ENCODE data around the gene DLK1. TPM values are rescaled to one million over a fixed set of nuclear protein-coding genes. Genes with fewer than 3 reads are reported as not detected.

DLK1 gene
- polyA plus RNA-seq, 1 of the 3 experiments (the other 2 are of a cell fraction): 1.7 TPM

DNA sequence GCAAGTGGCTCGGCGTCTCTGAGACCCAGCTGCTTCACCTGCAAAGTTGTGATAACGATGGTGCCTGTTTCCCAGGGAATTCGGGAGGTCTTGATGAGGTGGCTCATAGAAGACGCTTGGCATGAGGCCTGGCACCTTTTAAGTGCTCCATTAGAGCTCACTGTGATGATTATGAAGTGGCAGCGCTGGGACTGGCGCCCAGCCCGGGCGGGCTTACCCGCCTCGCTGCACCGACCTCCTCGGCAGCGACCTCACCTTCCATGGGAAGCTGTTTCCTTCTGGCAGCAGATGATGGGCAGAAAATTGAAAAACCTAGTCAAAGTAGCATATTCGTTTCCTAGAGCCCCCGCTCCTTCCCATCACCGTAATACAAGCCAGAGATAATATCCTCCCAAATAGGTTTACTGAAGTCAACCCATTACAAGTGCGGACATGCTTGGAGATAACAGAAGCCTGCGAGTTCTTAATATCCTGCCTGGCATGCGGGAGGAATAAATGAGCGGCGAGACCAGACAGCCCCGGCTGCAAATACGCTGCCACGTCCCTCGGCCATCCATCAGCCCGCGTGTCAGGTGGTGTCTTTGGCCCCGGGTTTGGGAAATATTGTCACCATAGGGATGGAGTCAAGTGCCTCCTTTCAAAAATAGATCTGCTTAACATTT is 35.2 kb upstream of the DLK1 start:
- TF ChIP-seq YY1 (IDR thresholded peaks at IDR 0.05; ENCODE audit: low read depth) (no peak), MEF2A (IDR thresholded peaks at IDR 0.05; ENCODE audit: borderline replicate concordance, low read depth) (no peak), EP300 (IDR thresholded peaks at IDR 0.05; ENCODE audit: borderline replicate concordance in 1 of 2, low read depth in 1 of 2, low read length in 1 of 2) (peak in 1 of 2 experiments; percentile 29; a peak in 1 of 4 replicates), GATA2 (CRISPR knock-in tag; IDR thresholded peaks at IDR 0.05) (peak; percentile 77), NFIC (IDR thresholded peaks at IDR 0.05; ENCODE audit: borderline replicate concordance) (peak; percentile 35; the same call in 1 of the 2 replicates), FOXJ3 (CRISPR knock-in tag; IDR thresholded peaks at IDR 0.05) (peak; percentile 58; the same call in 1 of the 2 replicates)
- TF ChIP-seq, protein P1, sequence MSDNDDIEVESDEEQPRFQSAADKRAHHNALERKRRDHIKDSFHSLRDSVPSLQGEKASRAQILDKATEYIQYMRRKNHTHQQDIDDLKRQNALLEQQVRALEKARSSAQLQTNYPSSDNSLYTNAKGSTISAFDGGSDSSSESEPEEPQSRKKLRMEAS (IDR thresholded peaks at IDR 0.05; ENCODE audit: low read depth): no peak
- Histone ChIP-seq H3K27me3 (ENCODE audit: insufficient read depth) (no peaks in the 10 kb centered on the region), H3K9me3 (no peaks in the 10 kb centered on the region), H3K27ac (ENCODE audit: low read depth in 2 of 2, low read length in 1 of 2) (peak overlapping the region; percentile 91 to 94), H2AFZ (ENCODE audit: low read depth) (no peak overlapping the region), H3K79me2 (ENCODE audit: insufficient read depth) (no peaks in the 10 kb centered on the region), H3K4me1 (ENCODE audit: control insufficient read depth in 1 of 2, insufficient read depth in 2 of 2, low read depth in 1 of 2, low read length in 1 of 2) (peaks cover 56 to 81% of the 10 kb centered on the region in 2 experiments), H3K4me2 (peak overlapping the region; percentile 75), H3K9me2 (no peaks in the 10 kb centered on the region), H3F3A (replicated peaks; ENCODE audit: insufficient read depth) (peaks cover 25% of the 10 kb centered on the region), H3K4me3 (ENCODE audit: low read depth in 2 of 2, low read length in 1 of 2) (peak overlapping the region in 1 of 2 experiments; percentile 44; a peak in 1 of 4 replicates), H3K9ac (peak overlapping the region; percentile 75; the same call in 1 of the 2 replicates), H3K36me3 (replicated peaks in 1 of 2; ENCODE audit: control insufficient read depth in 1 of 2, insufficient read depth in 2 of 2, low read length in 1 of 2) (no peaks in the 10 kb centered on the region), H4K20me1 (ENCODE audit: insufficient read depth) (no peaks in the 10 kb centered on the region)
- WGBS (ENCODE audit: low lambda C conversion rate): 50% methylated on average over 28 of the region's 29 CpGs
- POLR2A ChIA-PET: interaction anchor here (0.6 to 5.1 kb wide), 7 partner anchors 9 to 208 kb away, joined by 3 to 35 read pairs (median 3); partner anchors contain the start of gene DLK1
- CTCF ChIA-PET: interaction anchor here (0.8 to 2.5 kb wide), 9 partner anchors 15 to 316 kb away, joined by 3 to 12 read pairs (median 4); no protein-coding TSS in a partner anchor
- peak; percentile 77 for DNase-seq

DNA sequence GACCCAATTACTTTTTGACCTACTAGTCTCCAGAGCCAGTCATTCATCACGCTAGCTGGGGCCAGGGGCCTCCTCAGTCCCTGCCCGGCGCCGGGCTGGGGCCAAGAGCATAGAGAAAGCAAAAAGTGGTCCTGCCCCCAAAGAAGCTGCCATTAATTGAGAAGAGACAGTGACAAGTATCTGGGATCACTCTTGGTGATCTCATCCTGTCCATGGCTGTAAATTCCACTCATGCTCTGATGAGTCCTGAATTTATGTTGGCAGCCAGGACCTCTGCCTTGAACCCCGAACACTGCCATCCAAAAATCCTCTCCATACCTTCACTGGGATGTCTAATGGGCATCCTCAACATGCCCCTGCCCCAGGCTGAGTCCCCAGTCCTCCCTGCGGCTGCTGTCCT is 34.4 kb upstream of the DLK1 start:
- TF ChIP-seq MXI1 (IDR thresholded peaks at IDR 0.05; ENCODE audit: low read depth, low read length) (no peak), TCF12 (IDR thresholded peaks at IDR 0.05) (peak; percentile 83), FOSL2 (IDR thresholded peaks at IDR 0.05; ENCODE audit: borderline replicate concordance, low read depth) (0 out of 2 replicates have a peak, but pooled peaks have one; percentile 5), RCOR1 (IDR thresholded peaks at IDR 0.05; ENCODE audit: low read length) (no peak), EP300 (IDR thresholded peaks at IDR 0.05; ENCODE audit: borderline replicate concordance in 1 of 2, low read depth in 1 of 2, low read length in 1 of 2) (peak in 1 of 2 experiments; percentile 70; a peak in 1 of 4 replicates), ELF1 (IDR thresholded peaks at IDR 0.05) (no peak), NRF1 (IDR thresholded peaks at IDR 0.05; ENCODE audit: low read depth, low read length) (no peak), NFIC (IDR thresholded peaks at IDR 0.05; ENCODE audit: borderline replicate concordance) (peak; percentile 55; the same call in 1 of the 2 replicates), YY1 (IDR thresholded peaks at IDR 0.05; ENCODE audit: low read depth) (no peak), TEAD4 (IDR thresholded peaks at IDR 0.05; ENCODE audit: borderline replicate concordance, insufficient read depth) (no peak), JUND (IDR thresholded peaks at IDR 0.05) (peak; percentile 31; the same call in 1 of the 2 replicates), FOXM1 (IDR thresholded peaks at IDR 0.05; ENCODE audit: low read depth) (no peak), TAF1 (IDR thresholded peaks at IDR 0.05; ENCODE audit: borderline replicate concordance, low read depth, low read length) (no peak)
- TF ChIP-seq, protein P1 (IDR thresholded peaks at IDR 0.05; ENCODE audit: low read depth): no peak
- TF ChIP-seq, protein P2, sequence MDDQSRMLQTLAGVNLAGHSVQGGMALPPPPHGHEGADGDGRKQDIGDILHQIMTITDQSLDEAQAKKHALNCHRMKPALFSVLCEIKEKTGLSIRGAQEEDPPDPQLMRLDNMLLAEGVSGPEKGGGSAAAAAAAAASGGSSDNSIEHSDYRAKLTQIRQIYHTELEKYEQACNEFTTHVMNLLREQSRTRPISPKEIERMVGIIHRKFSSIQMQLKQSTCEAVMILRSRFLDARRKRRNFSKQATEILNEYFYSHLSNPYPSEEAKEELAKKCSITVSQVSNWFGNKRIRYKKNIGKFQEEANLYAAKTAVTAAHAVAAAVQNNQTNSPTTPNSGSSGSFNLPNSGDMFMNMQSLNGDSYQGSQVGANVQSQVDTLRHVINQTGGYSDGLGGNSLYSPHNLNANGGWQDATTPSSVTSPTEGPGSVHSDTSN (IDR thresholded peaks at IDR 0.05): peak; percentile 93
- TF ChIP-seq, protein P3, sequence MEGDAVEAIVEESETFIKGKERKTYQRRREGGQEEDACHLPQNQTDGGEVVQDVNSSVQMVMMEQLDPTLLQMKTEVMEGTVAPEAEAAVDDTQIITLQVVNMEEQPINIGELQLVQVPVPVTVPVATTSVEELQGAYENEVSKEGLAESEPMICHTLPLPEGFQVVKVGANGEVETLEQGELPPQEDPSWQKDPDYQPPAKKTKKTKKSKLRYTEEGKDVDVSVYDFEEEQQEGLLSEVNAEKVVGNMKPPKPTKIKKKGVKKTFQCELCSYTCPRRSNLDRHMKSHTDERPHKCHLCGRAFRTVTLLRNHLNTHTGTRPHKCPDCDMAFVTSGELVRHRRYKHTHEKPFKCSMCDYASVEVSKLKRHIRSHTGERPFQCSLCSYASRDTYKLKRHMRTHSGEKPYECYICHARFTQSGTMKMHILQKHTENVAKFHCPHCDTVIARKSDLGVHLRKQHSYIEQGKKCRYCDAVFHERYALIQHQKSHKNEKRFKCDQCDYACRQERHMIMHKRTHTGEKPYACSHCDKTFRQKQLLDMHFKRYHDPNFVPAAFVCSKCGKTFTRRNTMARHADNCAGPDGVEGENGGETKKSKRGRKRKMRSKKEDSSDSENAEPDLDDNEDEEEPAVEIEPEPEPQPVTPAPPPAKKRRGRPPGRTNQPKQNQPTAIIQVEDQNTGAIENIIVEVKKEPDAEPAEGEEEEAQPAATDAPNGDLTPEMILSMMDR (IDR thresholded peaks at IDR 0.05): no peak
- TF ChIP-seq, protein P4, sequence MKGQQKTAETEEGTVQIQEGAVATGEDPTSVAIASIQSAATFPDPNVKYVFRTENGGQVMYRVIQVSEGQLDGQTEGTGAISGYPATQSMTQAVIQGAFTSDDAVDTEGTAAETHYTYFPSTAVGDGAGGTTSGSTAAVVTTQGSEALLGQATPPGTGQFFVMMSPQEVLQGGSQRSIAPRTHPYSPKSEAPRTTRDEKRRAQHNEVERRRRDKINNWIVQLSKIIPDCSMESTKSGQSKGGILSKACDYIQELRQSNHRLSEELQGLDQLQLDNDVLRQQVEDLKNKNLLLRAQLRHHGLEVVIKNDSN (IDR thresholded peaks at IDR 0.05; ENCODE audit: borderline replicate concordance, low read depth): no peak
- TF ChIP-seq, protein P5, sequence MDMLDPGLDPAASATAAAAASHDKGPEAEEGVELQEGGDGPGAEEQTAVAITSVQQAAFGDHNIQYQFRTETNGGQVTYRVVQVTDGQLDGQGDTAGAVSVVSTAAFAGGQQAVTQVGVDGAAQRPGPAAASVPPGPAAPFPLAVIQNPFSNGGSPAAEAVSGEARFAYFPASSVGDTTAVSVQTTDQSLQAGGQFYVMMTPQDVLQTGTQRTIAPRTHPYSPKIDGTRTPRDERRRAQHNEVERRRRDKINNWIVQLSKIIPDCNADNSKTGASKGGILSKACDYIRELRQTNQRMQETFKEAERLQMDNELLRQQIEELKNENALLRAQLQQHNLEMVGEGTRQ (IDR thresholded peaks at IDR 0.05; ENCODE audit: borderline replicate concordance, low read depth, low read length): no peak
- peak overlapping the region; percentile 75 for H3K9ac ChIP-seq
- H3K4me1 ChIP-seq (ENCODE audit: control insufficient read depth in 1 of 2, insufficient read depth in 2 of 2, low read depth in 1 of 2, low read length in 1 of 2): peaks cover 56 to 80% of the 10 kb centered on the region in 2 experiments
- CTCF ChIA-PET: interaction anchor here (1.5 to 1.9 kb wide), 2 partner anchors 208 to 308 kb away, joined by 3 to 8 read pairs; no protein-coding TSS in a partner anchor
- H3K27ac ChIP-seq (ENCODE audit: low read depth in 2 of 2, low read length in 1 of 2): peak overlapping the region; percentile 91 to 94
- H2AFZ ChIP-seq (ENCODE audit: low read depth): no peak overlapping the region
- H3K79me2 ChIP-seq (ENCODE audit: insufficient read depth): no peaks in the 10 kb centered on the region
- no peak for DNase-seq
- no peaks in the 10 kb centered on the region for H3K9me2 ChIP-seq
- H4K20me1 ChIP-seq (ENCODE audit: insufficient read depth): no peaks in the 10 kb centered on the region
- H3K27me3 ChIP-seq (ENCODE audit: insufficient read depth): no peaks in the 10 kb centered on the region
- H3F3A ChIP-seq (replicated peaks; ENCODE audit: insufficient read depth): peaks cover 25% of the 10 kb centered on the region
- peak overlapping the region in 1 of 2 experiments; percentile 44; a peak in 2 of 4 replicates for H3K4me3 ChIP-seq (ENCODE audit: low read depth in 2 of 2, low read length in 1 of 2)
- H3K9me3 ChIP-seq: no peaks in the 10 kb centered on the region
- no peaks in the 10 kb centered on the region for H3K36me3 ChIP-seq (replicated peaks in 1 of 2; ENCODE audit: control insufficient read depth in 1 of 2, insufficient read depth in 2 of 2, low read length in 1 of 2)
- POLR2A ChIA-PET: interaction anchor here (1.1 to 5.1 kb wide), 7 partner anchors 9 to 207 kb away, joined by 3 to 35 read pairs (median 5); partner anchors contain the start of gene DLK1
- peak overlapping the region; percentile 75 for H3K4me2 ChIP-seq
- 72% methylated on average over 6 of the region's 6 CpGs for WGBS (ENCODE audit: low lambda C conversion rate)

Data from SK-N-SH (cell line).